GM18909 (cell line): Measurements from ENCODE around the gene KATNA1.

Experiments
- ATAC-seq: cut with Tn5 transposase; IDR thresholded peaks from one replicate; pipeline ENCODE4 v1.9.1; 2021; ENCODE audit warnings: mild to moderate bottlenecking; ENCODE audit not compliant: unreplicated experiment, poor library complexity

KATNA1 gene

GRCh38 chr6:149545754-149546471 is 102.6 kb downstream of the KATNA1 start, which contains the start of gene PPIL4:
Gene PPIL4, minus strand, starts transcription at chr6:149546043. Its CDS starts 38 bp downstream, at chr6:149546005.
- peak; percentile 94 for ATAC-seq

DNA sequence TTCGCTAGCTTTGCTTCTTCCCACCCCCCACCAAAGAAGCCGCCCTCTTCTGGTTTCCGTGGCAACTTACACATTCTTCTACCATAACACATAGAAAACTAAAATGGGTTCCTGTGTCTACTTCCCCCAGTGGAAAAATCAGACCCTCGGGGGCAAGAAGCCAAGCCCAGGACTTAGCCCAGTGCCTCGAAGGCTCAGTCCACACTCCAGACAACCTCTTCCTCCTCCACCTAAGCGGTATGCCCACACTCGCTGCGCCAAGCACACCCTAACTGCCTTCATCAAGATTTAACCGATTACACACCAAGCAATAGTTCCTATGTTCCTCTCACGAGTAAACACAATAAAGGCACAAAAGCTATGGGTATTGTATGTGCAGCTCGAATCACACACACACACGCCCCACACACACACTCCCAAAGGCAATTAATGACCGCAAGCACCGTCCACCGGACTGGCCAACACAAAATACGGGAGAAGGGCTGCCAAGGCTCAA is 103.2 kb downstream of the KATNA1 start:
- peak; percentile 27 for ATAC-seq
